ENCODE measurements around the gene ZNHIT1.

DNA sequence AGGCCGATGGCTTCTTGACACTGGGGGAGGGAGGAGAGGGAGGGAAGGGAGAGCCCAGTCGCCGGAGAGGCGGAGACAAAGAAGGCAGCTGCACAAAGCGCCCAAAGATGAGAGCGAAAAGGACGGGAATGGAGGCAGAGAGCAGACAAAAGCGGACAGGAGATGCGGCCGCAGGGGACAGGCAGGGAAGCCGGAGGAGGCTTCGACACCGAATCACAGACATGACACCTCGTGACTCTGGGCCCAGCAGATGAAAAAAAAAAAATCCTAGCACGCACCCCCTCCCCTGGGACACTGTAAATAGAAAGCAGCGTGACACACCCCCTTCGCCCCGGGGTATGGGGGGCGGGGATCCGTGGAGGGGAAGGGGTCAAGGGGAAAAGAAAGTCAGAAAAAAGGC lies 38.8 kb upstream of the ZNHIT1 start:
- TF ChIP-seq, protein P1, sequence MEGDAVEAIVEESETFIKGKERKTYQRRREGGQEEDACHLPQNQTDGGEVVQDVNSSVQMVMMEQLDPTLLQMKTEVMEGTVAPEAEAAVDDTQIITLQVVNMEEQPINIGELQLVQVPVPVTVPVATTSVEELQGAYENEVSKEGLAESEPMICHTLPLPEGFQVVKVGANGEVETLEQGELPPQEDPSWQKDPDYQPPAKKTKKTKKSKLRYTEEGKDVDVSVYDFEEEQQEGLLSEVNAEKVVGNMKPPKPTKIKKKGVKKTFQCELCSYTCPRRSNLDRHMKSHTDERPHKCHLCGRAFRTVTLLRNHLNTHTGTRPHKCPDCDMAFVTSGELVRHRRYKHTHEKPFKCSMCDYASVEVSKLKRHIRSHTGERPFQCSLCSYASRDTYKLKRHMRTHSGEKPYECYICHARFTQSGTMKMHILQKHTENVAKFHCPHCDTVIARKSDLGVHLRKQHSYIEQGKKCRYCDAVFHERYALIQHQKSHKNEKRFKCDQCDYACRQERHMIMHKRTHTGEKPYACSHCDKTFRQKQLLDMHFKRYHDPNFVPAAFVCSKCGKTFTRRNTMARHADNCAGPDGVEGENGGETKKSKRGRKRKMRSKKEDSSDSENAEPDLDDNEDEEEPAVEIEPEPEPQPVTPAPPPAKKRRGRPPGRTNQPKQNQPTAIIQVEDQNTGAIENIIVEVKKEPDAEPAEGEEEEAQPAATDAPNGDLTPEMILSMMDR (IDR thresholded peaks at IDR 0.05) = no peak
- no peak for TF ChIP-seq EP300 (IDR thresholded peaks at IDR 0.05)
- TF ChIP-seq, protein P2, sequence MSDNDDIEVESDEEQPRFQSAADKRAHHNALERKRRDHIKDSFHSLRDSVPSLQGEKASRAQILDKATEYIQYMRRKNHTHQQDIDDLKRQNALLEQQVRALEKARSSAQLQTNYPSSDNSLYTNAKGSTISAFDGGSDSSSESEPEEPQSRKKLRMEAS (IDR thresholded peaks at IDR 0.05) = peak; percentile 48; the same call in 1 of the 2 replicates
